AG10803 (cell line): Measurements from ENCODE around the gene NATD1.

Source experiments
- DNase-seq: peaks from one replicate; pipeline ENCODE4 v3.0.0; 2010; ENCODE audit warnings: low read depth
- H3K4me3 ChIP-seq: 2 replicates; pipeline ENCODE4 v1.5.1; 2011; ENCODE audit warnings: mild to moderate bottlenecking, low read length, control low read depth
- CTCF ChIP-seq: conservative IDR thresholded peaks from 2 replicates; pipeline ENCODE4 v1.5.1; 2011; ENCODE audit warnings: mild to moderate bottlenecking, low read length, control low read depth, inconsistent platforms

The NATD1 gene

DNA sequence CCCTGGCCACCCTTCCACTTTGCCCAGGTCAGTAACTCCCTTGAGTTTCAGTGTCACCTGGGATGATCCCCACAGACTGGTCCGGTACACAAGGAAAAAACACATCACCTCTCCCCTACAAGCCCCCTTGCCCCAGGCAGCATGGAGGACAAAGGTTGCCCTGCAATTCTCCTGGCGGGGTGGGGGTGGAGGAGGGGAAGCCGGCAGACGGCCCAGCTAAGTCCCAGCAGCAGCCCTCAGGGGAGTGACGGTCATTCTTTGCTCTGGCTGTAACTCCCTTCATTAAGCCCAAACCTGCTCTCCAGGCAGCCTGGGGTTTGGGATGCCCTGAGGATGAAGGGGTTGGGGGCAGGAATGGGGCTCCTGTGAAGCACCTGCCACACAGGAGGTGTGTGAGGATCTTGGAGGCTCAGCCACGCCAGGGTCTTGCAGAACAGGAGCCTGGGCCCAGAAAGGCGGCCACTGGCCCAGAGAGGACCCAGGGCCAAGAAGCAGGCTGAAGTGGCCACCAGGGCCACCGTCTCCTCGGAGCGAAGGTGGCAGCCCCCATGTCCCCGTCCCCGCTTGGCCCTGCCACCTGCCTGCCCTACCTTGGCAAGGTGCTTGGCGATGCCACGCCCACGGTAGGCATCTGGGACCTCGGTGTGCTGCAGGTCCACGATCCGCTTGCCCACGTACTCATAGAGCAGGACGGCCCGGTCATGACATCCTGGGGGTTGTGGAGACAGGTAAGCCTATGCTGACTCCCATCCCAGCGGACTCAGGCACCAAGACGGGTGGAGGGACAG, 9.5 kb downstream of the NATD1 start:
- TF ChIP-seq CTCF: no peak
- no peak overlapping the region for H3K4me3 ChIP-seq
- no peak for DNase-seq

GRCh38 chr17:21242780-21243515, 10.3 kb downstream of the NATD1 start:
- no peak for DNase-seq
- TF ChIP-seq CTCF: no peak
- H3K4me3 ChIP-seq: no peak overlapping the region

- DNase-seq: peak; percentile 35
Measured at GRCh38 chr17:21242026-21242697, 11.0 kb downstream of the NATD1 start.

DNA sequence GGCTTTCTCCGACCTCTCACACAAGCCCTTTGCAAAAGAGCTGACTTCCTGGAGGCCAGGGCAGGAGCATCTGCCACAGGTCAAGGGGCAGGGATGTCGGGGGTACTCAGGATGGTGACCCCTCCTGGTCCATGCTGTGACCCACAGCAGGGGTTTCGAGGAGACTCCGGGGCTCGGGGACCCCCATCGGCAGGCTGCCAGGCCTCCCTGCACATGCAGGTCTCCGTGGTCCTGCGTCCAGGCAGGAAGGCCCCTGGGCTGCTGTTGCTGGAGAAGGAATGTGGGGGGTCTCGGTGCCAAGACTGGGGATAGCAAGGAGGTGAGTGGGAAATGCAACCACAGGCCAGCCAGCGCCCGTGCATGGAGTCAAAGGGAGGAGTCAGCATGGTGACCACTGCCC, 11.6 kb downstream of the NATD1 start:
- TF ChIP-seq CTCF: no peak
- DNase-seq: no peak
- no peak overlapping the region for H3K4me3 ChIP-seq

More at GRCh38 chr17:21242026-21242697, 11.0 kb downstream of the NATD1 start:
- TF ChIP-seq CTCF: no peak
- H3K4me3 ChIP-seq: no peak overlapping the region

DNA sequence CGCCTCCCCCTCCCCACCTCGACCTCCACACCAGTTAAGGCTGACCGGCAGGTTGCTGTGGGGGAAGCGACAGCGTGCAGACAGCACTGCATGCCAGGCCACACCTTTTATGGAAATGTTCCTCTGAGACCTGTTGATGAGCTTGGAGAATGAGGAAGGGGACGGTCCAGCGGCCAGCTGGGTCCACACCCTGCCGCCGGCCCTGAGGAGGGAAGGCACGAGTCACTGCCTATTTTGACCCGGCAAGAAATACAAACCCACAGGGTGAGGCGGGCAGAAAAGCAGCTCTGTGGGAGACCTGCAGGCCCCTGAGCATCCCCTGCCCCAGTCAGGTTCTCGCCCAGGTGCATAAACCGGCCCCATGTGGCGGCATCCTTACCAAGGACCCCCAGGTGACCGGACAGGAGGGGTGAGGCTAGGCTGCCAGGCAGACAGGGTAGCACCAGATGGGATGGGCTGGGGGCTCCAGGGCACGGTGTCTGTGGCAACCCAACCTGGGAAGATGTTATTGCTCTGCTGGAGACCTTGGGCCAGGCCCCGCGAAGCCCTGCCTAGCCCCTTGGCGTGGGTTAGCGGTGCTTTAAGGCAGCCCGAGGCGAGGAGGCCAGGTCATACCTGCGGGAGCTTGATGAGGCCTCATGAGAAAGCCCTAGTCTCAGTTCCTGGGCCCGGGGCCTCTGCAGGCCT, 12.7 kb downstream of the NATD1 start:
- TF ChIP-seq CTCF: no peak
- DNase-seq: no peak
- H3K4me3 ChIP-seq: no peak overlapping the region

- no peak overlapping the region for H3K4me3 ChIP-seq
- peak; percentile 44 for DNase-seq
- peak; percentile 57 for TF ChIP-seq CTCF
Measured at GRCh38 chr17:21239680-21240368, 13.4 kb downstream of the NATD1 start.
